CMK (cell line): Measurements from ENCODE around the gene METTL15.
"Not testable (repeated sequence)": the region's sequence is repeated elsewhere in the genome, so short reads cannot be mapped to it uniquely, and the experiment has no call there.

ENCODE experiments used
- DNase-seq: peaks from one replicate; pipeline ENCODE4 v3.0.0-alpha.2; 2010; ENCODE audit warnings: low read depth

METTL15 gene

DNA sequence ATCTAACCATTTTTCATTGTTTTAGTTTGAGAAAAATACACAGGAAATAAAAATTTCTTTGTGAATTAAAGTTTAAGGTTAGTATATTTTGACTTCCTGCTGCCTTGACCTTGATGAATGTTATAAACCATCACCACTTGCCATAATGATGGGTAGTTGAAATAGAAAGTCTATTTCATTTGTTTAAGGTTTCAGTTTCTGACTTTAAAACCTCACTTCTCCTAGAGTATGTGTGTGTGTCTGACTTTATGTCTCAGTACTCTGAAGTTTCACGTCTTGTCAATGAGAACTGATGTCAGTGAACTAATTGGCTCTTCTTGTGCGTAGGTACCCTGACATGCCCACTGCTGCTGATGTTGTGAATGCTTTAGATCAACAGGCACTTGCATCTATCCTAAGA, 188.2 kb downstream of the METTL15 start:
- no peak for DNase-seq

GRCh38 chr11:28298209-28298608, 190.0 kb downstream of the METTL15 start:
- no peak for DNase-seq

DNA sequence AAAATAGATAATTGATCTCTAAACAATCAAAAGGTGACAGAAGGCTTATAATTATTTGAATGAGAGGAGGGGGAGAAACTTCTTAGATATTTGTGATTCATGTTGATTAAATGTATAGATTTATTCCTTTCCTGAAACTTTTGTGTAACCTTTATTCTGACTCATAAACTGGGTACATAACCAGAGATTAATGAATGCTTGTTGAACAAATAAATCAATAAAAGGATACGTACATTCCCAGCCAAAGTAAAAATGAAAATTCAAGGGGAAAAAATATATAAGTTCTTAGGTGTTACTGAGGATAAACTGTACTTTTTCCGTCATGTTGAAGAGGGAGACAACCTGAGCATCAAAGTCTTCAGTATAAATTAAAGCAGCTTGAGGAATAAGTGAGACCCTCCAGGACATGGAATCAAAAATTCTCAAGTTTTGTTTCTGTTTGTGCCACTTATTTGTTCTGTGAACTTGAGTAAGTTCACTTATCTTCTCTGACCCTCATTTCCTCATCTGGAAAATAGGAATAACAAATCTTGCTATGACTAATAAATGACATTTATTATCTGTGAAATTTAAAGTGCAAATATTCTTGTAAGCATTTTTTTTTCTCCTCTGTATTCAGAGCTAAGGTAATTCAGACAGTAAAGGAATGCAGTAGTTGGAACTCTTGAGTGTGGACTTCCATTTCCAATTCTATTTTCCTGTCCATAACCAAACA, 195.4 kb downstream of the METTL15 start:
- DNase-seq = no peak

DNA sequence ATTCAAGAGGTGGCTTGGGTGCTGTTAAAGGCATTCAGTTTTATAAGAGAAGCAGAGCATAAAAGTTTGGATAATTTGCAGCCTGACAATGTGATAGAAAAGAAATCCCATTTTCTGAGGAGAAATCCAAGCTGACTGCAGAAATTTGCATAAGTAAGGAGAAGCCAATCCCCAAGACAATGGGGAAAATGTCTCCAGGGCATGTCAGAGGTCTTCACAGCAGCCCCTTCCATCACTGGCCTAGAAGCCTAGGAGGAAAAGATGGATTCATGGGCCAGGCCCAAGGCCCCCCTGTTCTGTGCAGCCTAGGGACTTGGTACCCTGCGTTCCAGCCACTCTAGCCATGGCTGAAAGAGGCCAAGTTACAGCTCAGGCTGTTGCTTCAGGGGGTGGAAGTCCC, 207.3 kb downstream of the METTL15 start:
- DNase-seq = no peak

GRCh38 chr11:28318871-28319270, 210.7 kb downstream of the METTL15 start:
- no peak for DNase-seq

DNA sequence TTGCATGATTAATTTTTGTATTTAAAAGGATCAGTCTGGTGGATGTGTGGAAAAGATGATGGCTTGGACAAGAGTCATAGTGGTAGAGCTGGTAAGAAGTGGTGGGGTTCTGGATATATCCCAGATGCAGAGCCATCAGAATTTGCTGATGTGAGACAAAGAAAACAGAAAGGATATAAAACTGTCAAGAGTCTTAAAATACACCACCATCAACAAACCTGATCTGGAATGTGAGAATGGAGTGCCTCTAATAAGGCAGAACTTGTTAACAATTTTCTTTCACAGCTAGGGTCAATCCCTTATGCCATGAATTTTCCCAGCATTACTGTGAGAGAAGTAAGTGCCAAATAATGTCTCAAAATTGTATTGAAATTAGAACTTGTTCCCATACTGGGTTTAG, 215.4 kb downstream of the METTL15 start:
- no peak for DNase-seq

- DNase-seq = not testable (repeated sequence)
Observed at GRCh38 chr11:28332393-28332792, 224.2 kb downstream of the METTL15 start.

DNA sequence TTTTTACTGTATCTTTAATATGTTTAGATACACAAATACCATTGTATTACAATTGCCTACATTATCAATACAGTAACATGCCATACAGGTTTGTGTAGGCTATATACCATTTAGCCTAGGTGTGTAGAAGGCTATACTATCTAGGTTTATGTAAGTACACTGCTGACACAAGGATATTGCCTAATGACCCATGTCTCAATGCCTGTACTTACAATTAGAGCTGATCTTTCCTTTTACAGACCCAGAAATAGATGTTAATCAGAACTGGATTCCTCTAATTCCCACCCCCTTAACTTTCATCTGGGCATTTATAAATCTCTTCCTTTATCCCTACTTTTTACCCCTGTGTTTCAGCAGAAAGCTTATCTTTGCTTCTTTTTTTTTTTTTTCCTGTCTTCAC, 229.5 kb downstream of the METTL15 start:
- DNase-seq = no peak

GRCh38 chr11:28338371-28338770, 230.2 kb downstream of the METTL15 start:
- no peak for DNase-seq

- no peak for DNase-seq
Observed at GRCh38 chr11:28339488-28339887, 231.3 kb downstream of the METTL15 start.

DNA sequence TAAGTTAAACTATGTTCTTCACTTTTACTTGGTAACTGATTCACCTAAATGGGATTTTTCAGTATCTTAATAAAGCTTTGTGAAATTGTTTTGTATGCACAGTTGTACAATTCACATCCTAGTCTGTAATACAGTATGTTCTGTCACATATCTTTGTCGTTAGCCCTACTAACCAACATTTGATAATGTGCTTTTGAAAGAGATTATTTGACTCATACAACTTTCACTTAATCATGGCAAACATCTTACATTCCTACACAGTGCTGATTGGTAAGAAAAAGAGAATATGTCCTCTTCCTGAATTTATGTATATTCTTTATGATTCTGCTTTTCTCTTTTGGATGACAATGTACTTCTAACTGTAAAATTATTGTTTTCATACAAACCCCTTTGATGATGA, 234.5 kb downstream of the METTL15 start:
- no peak for DNase-seq

DNA sequence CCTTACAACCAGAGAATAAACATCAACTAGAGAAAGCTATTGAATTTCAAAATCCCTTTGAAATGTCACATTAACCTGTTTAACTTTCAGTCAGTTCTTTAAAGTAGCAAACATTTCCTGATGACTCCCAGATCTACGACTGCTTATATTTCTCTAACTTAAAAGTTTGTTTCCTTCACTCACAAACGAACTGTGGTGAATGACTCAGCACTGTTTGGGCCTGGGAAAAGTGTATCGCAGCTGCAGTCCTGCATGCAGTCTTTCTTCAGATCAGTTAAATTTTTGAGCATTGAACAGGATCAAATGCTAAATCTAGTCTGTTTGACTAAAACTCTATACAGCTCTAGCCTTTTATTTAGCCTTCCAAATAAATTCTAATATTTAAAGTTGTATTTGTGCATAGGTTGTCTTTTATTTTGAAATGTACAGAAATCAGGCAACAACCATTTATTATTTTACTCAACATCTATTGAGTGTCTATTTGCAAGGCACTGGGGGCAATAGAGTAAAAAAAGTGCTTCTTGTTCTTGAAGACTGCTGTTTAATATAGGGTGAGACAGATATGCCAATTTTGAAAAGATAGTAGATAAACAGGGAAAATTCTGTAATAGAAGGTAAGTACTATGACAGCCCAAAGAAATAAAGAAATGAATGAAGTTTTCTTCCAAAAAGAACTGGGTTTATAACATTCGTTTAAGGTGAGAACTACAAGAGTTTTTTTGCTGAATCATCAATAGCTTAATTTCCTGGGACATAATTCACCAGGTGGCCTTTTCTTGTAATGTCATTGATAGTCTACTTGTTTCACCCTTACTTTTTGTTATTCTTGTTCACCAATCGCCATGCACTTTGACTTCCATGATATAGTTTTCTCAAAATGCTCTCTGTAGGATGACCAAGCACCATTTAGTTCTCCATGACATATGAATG, 235.4 kb downstream of the METTL15 start:
- DNase-seq = no peak

DNA sequence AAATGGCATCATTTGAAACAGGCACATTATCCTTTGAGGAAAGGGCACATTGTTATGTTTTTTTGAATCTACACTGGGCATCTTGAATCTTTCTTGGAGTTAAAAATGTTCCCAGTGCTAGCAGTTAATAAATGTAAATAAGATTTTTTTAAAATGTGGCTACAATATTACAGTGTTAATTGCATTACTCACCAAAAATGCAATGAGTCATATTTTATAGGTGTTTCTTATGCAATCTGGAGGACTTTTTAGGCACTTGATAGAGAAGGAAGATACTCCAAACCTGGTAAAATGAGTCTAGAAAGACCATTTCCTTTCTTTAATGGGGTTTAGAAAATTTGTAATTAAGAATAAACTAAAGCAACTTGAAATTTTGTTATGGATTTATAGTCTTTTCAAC, 238.0 kb downstream of the METTL15 start:
- no peak for DNase-seq

DNA sequence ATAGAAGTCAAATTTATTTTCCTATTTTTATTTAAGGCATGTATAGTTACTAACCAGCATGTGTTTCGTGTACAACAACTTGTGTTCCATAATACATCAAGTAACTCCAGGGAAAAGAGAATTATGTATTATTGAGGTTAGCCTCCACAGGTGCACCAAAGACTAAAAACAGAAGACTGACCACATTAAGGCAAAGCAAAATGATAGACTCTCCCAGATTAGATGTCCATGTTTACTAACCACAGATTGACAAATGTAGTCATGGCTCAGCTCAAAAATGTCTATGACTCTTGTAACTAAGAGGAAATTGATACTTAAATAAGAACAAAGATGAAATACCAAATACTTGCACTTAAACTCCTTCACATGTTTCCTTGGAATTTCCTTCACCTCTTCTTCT, 238.5 kb downstream of the METTL15 start:
- no peak for DNase-seq

GRCh38 chr11:28347371-28347770, 239.2 kb downstream of the METTL15 start:
- DNase-seq = no peak

DNA sequence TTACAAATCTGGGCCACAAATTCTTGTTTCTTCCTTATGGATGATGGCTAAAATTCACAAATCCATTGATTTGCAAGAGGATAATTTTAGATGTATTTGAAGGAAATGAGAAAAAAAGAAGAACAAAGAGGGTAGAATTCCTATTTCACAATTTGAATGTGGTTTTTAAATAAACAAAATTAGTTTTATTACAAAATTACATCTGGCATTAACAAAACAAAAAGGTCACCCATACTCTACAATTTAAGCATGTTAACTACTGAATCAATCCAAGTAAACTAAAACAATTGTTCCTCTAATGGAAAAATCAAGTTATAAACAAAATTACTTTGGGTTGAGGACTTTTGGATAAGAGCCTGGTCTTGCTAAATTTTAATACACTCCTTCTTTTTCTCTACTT, 242.0 kb downstream of the METTL15 start:
- no peak for DNase-seq

DNA sequence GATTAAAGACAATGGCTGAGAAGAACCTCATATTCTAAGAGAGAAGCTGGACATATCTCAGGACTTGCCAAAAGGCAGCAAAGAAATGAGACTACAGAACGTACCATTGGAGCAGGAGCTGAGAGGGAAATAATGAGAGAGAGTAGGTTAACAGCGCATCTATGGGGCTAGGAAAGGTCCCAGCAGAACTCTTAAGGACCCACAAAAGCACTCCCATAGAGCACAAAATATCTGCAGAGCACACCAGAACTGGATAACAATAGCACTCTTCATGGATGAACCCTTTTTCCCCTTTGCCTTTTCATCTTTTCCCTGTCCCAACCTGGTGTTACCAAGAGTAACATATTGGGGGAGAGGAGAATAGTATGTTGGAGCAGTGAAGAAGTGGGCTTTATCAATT, 245.8 kb downstream of the METTL15 start:
- no peak for DNase-seq

- DNase-seq = no peak
Observed at GRCh38 chr11:28366549-28367346, 258.6 kb downstream of the METTL15 start.

DNA sequence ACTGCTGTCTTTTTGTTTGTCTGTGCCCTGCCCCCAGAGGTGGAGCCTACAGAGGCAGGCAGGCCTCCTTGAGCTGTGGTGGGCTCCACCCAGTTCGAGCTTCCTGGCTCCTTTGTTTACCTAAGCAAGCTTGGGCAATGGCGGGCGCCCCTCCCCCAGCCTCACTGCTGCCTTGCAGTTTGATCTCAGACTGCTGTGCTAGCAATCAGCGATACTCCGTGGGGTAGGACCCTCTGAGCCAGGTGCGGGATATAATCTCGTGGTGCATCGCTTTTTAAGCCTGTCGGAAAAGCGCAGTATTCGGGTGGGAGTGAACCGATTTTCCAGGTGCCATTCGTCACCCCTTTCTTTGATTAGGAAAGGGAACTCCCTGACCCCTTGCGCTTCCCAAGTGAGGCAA, 269.9 kb downstream of the METTL15 start:
- DNase-seq = not testable (repeated sequence)
